ENCODE results near the gene TBC1D22A.

DNA sequence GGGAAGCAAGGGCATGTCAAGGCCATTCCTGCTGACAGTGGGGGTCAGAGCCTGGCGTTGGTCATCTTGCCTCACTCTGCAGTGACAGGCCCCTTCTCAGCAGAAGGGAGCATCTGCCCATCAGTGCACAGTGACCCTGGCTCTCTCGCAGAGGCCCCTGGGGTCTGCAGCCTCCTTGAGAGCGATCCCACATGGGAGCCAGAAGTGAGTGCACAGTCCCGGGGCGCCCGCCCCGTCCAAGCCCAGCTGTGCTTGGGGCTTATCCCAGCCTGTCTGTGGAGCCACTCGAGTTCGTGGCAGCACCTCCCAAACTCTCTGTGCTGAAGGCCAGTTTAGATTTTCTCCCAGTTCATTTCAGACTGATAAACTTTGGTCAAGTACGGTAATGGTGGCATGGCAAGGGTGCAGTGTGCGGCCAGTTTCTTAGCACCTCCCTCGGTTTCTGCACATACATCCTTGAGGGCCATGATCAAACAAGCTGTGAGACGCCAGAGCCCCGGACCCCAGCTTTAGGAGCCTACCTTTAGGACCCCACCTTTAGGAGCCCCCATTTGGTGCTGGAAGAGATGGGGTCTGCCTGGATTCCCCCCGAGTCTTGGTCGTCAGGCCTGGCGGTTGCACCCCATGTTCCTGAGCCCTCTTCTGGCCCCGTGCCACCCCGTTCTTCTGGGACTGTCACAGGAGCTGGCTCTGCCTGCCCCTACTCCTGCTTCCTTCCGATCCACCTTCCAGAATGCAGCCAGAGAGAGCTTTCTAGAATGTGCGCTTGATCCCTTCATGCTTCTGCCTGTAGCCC, 369.4 kb downstream of the TBC1D22A start:
- TF ChIP-seq CTCF (IDR thresholded peaks at IDR 0.05): no peak
- TF ChIP-seq POLR2A (IDR thresholded peaks at IDR 0.05): no peak
